ENCODE data around the gene KRT73. TPM values are rescaled to one million over a fixed set of nuclear protein-coding genes. Genes with fewer than 3 reads are reported as not detected.

The KRT73 gene
- total and polyA plus RNA-seq, 2 of the 8 experiments (the other 6 are each of a cell fraction or from before 2014, with no cell fraction given): not detected

GRCh38 chr12:52559979-52560378 is 58.4 kb downstream of the KRT73 start (continued):
- TF ChIP-seq, protein P1, sequence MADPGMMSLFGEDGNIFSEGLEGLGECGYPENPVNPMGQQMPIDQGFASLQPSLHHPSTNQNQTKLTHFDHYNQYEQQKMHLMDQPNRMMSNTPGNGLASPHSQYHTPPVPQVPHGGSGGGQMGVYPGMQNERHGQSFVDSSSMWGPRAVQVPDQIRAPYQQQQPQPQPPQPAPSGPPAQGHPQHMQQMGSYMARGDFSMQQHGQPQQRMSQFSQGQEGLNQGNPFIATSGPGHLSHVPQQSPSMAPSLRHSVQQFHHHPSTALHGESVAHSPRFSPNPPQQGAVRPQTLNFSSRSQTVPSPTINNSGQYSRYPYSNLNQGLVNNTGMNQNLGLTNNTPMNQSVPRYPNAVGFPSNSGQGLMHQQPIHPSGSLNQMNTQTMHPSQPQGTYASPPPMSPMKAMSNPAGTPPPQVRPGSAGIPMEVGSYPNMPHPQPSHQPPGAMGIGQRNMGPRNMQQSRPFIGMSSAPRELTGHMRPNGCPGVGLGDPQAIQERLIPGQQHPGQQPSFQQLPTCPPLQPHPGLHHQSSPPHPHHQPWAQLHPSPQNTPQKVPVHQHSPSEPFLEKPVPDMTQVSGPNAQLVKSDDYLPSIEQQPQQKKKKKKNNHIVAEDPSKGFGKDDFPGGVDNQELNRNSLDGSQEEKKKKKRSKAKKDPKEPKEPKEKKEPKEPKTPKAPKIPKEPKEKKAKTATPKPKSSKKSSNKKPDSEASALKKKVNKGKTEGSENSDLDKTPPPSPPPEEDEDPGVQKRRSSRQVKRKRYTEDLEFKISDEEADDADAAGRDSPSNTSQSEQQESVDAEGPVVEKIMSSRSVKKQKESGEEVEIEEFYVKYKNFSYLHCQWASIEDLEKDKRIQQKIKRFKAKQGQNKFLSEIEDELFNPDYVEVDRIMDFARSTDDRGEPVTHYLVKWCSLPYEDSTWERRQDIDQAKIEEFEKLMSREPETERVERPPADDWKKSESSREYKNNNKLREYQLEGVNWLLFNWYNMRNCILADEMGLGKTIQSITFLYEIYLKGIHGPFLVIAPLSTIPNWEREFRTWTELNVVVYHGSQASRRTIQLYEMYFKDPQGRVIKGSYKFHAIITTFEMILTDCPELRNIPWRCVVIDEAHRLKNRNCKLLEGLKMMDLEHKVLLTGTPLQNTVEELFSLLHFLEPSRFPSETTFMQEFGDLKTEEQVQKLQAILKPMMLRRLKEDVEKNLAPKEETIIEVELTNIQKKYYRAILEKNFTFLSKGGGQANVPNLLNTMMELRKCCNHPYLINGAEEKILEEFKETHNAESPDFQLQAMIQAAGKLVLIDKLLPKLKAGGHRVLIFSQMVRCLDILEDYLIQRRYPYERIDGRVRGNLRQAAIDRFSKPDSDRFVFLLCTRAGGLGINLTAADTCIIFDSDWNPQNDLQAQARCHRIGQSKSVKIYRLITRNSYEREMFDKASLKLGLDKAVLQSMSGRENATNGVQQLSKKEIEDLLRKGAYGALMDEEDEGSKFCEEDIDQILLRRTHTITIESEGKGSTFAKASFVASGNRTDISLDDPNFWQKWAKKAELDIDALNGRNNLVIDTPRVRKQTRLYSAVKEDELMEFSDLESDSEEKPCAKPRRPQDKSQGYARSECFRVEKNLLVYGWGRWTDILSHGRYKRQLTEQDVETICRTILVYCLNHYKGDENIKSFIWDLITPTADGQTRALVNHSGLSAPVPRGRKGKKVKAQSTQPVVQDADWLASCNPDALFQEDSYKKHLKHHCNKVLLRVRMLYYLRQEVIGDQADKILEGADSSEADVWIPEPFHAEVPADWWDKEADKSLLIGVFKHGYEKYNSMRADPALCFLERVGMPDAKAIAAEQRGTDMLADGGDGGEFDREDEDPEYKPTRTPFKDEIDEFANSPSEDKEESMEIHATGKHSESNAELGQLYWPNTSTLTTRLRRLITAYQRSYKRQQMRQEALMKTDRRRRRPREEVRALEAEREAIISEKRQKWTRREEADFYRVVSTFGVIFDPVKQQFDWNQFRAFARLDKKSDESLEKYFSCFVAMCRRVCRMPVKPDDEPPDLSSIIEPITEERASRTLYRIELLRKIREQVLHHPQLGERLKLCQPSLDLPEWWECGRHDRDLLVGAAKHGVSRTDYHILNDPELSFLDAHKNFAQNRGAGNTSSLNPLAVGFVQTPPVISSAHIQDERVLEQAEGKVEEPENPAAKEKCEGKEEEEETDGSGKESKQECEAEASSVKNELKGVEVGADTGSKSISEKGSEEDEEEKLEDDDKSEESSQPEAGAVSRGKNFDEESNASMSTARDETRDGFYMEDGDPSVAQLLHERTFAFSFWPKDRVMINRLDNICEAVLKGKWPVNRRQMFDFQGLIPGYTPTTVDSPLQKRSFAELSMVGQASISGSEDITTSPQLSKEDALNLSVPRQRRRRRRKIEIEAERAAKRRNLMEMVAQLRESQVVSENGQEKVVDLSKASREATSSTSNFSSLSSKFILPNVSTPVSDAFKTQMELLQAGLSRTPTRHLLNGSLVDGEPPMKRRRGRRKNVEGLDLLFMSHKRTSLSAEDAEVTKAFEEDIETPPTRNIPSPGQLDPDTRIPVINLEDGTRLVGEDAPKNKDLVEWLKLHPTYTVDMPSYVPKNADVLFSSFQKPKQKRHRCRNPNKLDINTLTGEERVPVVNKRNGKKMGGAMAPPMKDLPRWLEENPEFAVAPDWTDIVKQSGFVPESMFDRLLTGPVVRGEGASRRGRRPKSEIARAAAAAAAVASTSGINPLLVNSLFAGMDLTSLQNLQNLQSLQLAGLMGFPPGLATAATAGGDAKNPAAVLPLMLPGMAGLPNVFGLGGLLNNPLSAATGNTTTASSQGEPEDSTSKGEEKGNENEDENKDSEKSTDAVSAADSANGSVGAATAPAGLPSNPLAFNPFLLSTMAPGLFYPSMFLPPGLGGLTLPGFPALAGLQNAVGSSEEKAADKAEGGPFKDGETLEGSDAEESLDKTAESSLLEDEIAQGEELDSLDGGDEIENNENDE (IDR thresholded peaks at IDR 0.05; ENCODE audit: insufficient replicate concordance, low read length): no peak
- no peak for TF ChIP-seq BACH1 (IDR thresholded peaks at IDR 0.05; ENCODE audit: low read length)
- no peak for TF ChIP-seq KDM4A (IDR thresholded peaks at IDR 0.05; ENCODE audit: low read depth, low read length, severe bottlenecking)
- TF ChIP-seq, protein P2, sequence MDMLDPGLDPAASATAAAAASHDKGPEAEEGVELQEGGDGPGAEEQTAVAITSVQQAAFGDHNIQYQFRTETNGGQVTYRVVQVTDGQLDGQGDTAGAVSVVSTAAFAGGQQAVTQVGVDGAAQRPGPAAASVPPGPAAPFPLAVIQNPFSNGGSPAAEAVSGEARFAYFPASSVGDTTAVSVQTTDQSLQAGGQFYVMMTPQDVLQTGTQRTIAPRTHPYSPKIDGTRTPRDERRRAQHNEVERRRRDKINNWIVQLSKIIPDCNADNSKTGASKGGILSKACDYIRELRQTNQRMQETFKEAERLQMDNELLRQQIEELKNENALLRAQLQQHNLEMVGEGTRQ (IDR thresholded peaks at IDR 0.05; ENCODE audit: low read length): no peak
- no peak for TF ChIP-seq POU5F1 (IDR thresholded peaks at IDR 0.05; ENCODE audit: low read depth, low read length)
- TF ChIP-seq NRF1 (IDR thresholded peaks at IDR 0.05; ENCODE audit: low read depth, low read length): no peak

Data from H1 (cell line).